Measurements from ENCODE around the gene CALHM1.
A peak's percentile ranks its signal among the peaks of the same experiment; 100 is the strongest.
"Not testable (repeated sequence)": the region's sequence is repeated elsewhere in the genome, so short reads cannot be mapped to it uniquely, and the experiment has no call there.

The CALHM1 gene, protein sequence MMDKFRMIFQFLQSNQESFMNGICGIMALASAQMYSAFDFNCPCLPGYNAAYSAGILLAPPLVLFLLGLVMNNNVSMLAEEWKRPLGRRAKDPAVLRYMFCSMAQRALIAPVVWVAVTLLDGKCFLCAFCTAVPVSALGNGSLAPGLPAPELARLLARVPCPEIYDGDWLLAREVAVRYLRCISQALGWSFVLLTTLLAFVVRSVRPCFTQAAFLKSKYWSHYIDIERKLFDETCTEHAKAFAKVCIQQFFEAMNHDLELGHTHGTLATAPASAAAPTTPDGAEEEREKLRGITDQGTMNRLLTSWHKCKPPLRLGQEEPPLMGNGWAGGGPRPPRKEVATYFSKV

DNA sequence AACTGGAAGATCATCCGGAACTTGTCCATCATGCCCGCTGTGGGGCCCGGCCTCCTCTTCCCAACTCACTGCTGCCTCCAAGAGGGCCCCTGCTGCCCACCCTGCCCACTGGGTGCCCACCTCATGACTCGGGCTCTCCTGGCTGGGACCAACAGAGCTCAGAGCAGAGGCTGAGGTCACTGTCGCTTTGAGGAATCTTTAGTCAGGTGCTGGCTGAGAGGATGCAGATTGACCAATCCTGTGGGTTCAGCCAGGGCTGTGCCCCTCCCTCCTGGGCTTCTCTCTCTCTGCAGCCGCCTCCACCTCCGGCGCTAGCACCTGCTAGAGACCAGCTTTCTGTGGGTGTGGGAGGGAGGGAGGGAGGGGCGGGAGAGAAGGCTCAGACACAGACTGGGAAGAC lies at the start of gene CALHM1:
Gene CALHM1 (minus strand): TSS at position 181 of the 400 bp plus-strand sequence. CDS start 149 bp downstream, at position 32.
- DNase-seq (ENCODE audit: low read depth), result no peak

- DNase-seq (ENCODE audit: low read depth), result no peak
These were observed 48.8 kb upstream of the CALHM1 start for GRCh38 chr10:103507235-103508191.

DNA sequence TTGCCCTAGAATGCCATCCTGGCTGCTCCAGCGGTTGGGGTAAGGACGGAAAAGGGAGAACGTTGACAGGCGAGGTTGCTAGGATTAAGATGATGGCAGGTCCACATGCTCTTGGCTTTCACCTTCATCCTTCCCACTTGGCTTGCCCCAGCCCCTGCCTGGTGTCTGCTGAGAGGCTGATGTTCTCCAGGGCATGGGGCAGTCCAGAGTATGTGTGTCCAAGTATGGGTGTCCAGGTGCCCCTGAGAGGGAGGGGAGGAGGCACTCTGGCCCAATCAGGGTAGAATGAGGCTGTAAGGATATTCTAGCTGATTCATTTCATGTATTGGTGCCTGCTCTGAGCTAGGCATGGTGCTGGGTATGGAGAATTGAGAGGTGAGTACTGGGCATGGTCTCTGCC lies 47.4 kb upstream of the CALHM1 start:
- DNase-seq (ENCODE audit: low read depth), result no peak

- peak; percentile 10 for DNase-seq (ENCODE audit: low read depth)
These were observed 45.6 kb upstream of the CALHM1 start for GRCh38 chr10:103504181-103504783.

GRCh38 chr10:103503777-103504176 lies 45.1 kb upstream of the CALHM1 start:
- not testable (repeated sequence) for DNase-seq (ENCODE audit: low read depth)

DNA sequence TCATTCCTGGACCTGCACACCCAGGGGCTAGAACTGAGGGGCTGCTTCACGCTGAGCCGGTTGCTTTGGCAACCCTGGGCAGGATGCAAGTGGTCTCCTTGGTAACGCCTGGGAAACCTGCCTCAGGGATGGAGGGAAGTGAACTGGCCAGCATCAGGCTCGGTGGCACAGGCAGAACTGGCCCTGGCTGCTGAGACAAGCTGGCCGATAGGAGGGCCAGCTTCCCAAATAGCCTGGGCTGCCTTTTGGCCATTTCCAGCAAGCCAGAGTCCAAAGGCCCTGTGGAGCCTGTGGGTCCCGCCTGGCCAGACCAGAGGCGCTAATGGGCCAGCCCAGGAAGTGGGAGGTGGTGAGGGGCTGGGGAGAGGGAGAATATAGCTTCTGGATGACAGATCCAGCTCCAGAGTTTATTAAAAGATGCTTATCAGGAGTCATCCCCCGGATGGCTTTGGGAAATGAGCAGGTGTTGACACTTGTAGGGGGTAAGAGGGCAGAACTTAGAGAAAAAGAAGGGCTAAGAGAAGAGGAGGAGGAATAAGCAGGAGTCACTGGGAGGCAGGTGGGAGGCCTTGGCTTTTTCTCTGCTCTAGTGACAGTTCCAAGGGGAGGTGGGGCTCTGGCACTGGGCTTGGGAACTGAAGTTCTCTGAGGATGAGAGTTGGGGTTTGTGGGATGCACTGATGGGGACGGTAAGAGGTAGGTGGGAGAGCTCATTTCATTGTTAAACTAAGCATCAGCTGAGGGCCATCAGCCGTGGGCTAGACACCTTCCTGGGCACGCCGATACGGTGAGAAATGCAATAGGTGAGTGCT lies 44.4 kb upstream of the CALHM1 start:
- DNase-seq (ENCODE audit: low read depth), result no peak

GRCh38 chr10:103501186-103501585 lies 42.5 kb upstream of the CALHM1 start:
- DNase-seq (ENCODE audit: low read depth), result no peak

- DNase-seq (ENCODE audit: low read depth), result no peak
These were observed 41.8 kb upstream of the CALHM1 start for GRCh38 chr10:103500481-103500880.

DNA sequence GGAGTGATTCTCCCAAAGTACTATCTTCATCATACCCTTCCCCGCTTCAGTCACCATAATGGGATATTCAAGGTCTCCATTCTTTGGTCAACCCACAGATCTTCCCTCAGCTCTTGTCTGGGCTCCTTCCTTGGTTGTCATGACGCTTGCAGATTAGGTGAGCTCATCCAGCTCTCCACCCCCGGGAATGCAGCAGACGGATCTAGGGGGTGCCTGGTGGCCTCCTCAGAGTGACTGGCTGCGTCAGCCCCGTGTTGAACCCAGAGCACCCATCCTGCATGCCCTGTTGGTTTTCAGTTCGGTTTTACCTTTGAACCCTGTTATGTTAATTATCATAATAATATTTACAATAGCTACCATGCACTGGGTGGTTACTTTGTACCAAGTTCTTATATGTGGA lies 41.2 kb upstream of the CALHM1 start:
- no peak for DNase-seq (ENCODE audit: low read depth)

- DNase-seq (ENCODE audit: low read depth), result no peak
These were observed 40.4 kb upstream of the CALHM1 start for GRCh38 chr10:103498936-103499638.

- no peak for DNase-seq (ENCODE audit: low read depth)
These were observed 38.6 kb upstream of the CALHM1 start for GRCh38 chr10:103497161-103497915.

DNA sequence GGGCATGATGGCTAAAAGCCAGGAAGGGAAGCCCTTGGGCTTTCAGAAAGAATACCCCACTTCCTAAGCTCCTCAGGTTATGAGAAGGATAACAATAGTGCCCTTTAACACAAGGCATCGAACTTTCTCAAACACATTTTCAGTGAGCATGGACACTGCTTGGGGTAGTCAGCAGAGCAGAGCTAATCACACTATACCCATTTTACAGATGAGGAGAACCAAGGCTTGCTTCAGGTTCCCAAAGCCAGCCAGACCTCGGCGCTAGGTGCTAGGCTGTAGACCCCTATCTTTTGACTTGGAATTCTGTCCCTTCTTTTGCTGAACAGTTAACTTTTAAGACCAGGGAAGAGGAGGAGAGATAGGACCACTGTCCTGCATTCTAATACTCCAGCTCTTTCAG lies 36.6 kb upstream of the CALHM1 start:
- DNase-seq (ENCODE audit: low read depth), result no peak

GRCh38 chr10:103493916-103494877 lies 35.5 kb upstream of the CALHM1 start:
- DNase-seq (ENCODE audit: low read depth), result peak; percentile 9

DNA sequence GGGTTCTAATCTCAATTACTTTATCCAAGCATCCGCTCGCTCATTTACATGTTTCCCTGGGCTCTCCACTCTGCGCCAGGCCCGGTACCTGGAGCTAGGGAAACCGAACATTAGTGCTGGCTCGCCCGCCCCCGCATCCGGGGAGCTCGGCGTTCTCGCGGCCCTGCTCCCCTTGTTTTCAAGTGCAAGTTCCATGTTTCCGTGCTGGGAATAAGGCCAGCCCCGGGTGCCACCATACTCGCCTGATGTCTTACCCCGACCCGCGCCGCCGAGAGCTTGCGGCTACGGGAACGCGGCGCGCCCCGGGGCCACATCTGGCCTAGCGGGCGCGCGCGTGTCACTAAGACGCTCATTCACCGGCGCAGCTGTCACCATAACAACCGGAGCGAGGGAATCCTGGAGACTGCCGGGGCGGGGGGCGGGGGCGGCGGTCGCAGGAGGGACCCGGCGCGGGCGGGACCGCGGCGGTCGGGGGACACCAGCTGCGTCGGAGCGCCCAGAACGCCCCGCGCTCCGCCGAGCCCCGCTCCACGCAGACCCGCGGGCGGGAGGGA lies 34.7 kb upstream of the CALHM1 start, which contains the start of gene NEURL1:
Gene NEURL1 (plus strand): TSS at position 344 of the 554 bp plus-strand sequence. CDS start 683 bp downstream, outside the sequence.
- DNase-seq (ENCODE audit: low read depth), result no peak

- DNase-seq (ENCODE audit: low read depth), result no peak
These were observed 34.1 kb upstream of the CALHM1 start for GRCh38 chr10:103492655-103493261.

DNA sequence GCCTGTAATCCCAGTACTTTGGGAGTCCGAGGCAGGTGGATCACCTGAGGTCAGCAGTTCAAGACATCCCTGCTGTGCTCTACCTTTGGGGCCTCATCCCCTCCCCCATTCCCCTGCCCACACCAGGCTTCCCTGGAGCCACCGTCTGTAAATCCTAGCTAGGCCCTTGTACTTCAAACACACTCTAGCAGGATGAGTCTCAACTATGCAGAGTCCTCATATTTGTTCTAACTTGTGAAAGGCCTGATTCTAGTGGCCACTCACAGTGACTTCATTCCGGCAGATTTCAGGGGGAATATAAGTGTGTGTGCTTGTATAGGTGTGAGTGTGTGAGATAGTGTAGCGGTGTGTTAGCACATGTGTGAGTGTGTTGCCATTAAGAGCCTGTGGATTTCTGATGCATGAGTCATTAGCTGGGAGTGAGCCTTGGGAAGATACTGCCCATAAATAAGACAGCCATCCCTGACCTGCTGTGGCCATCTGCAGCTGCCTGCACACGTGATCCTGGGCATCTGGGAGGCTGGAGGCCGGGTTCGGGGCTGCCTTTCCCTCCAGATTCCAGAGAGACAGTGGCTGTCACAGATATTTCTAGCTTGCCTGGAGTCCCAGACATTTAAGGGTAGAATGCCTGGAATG lies 33.1 kb upstream of the CALHM1 start:
- no peak for DNase-seq (ENCODE audit: low read depth)

- DNase-seq (ENCODE audit: low read depth), result no peak
These were observed 32.2 kb upstream of the CALHM1 start for GRCh38 chr10:103490986-103491314.

- DNase-seq (ENCODE audit: low read depth), result no peak
These were observed 28.7 kb upstream of the CALHM1 start for GRCh38 chr10:103487410-103487708.
